ENCODE results near the gene RNF215. TPM values are rescaled to one million over a fixed set of nuclear protein-coding genes. Genes with fewer than 3 reads are reported as not detected.
A peak's percentile ranks its signal among the peaks of the same experiment; 100 is the strongest.

The RNF215 gene
- total and polyA plus RNA-seq, 3 donors from 2014 or later, result 18.2 to 24.6 (median 20.9) TPM

DNA sequence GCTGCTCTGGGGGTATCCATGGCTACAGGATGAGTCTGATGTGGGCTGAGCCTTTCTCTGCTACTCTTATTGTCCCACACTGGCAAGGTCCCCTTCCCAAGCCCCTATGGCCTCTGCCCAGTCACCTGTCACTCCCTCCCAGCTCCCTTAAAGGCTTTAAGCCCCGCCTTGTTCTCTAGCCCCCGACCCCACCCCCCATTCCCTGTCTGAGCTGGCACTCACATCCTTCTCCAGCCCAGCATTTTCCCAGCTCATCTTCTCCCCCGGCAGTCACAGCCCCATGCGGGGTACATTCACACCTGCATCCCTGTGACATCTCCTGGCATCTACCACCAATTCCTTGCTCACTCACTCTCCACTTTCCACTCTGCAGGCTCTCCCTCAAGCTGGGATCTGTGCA, 42.7 kb upstream of the RNF215 start:
- TF ChIP-seq POLR2A (IDR thresholded peaks at IDR 0.05), result no peak
- TF ChIP-seq, protein P1, sequence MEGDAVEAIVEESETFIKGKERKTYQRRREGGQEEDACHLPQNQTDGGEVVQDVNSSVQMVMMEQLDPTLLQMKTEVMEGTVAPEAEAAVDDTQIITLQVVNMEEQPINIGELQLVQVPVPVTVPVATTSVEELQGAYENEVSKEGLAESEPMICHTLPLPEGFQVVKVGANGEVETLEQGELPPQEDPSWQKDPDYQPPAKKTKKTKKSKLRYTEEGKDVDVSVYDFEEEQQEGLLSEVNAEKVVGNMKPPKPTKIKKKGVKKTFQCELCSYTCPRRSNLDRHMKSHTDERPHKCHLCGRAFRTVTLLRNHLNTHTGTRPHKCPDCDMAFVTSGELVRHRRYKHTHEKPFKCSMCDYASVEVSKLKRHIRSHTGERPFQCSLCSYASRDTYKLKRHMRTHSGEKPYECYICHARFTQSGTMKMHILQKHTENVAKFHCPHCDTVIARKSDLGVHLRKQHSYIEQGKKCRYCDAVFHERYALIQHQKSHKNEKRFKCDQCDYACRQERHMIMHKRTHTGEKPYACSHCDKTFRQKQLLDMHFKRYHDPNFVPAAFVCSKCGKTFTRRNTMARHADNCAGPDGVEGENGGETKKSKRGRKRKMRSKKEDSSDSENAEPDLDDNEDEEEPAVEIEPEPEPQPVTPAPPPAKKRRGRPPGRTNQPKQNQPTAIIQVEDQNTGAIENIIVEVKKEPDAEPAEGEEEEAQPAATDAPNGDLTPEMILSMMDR (IDR thresholded peaks at IDR 0.05), result no peak
- Histone ChIP-seq H3K27ac (no peak overlapping the region), H3K9me3 (no peaks in the 10 kb centered on the region), H3K36me3 (ENCODE audit: low read depth, missing control alignments) (no peaks in the 10 kb centered on the region), H3K4me3 (no peak overlapping the region), H3K27me3 (no peaks in the 10 kb centered on the region), H3K4me1 (peaks cover 15% of the 10 kb centered on the region)
- 59 to 65% methylated on average over 4 of the region's 4 CpGs for WGBS, 2 donors
- intact Hi-C loops (cut with DNase I; ENCODE audit: low total_unique reads), result no loop called here
- DNase-seq, result no peak

DNA sequence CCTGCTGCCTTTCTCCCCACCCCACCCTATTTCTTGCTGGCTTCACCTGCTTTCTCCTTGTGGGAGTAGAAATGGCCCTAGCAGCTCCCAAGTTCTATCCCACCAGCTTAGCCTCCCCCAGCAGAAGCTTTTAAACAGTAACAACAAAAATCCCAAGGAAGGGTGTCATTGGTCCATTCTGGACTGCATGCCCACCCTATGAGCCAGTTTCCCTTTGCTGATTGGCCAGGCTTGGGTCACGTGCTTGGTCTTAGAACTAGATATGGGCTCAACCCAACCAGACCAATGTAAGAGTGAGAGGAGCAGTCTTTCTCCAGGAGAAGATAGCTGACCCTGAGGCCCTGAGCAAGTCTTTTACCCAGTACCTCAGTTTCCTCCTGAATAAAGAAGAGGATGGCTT, 40.7 kb upstream of the RNF215 start:
- Histone ChIP-seq H3K4me3 (no peak overlapping the region), H3K36me3 (ENCODE audit: low read depth, missing control alignments) (no peaks in the 10 kb centered on the region), H3K4me1 (peaks cover 24% of the 10 kb centered on the region), H3K27ac (no peak overlapping the region), H3K9me3 (no peaks in the 10 kb centered on the region), H3K27me3 (no peaks in the 10 kb centered on the region)
- 95% methylated on average over 1 of the region's 1 CpG; no CpG with 5 or more reads in 1 of the 2 donors for WGBS, 2 donors
- TF ChIP-seq POLR2A (IDR thresholded peaks at IDR 0.05), result no peak
- TF ChIP-seq, protein P1 (IDR thresholded peaks at IDR 0.05), result no peak
- intact Hi-C loops (cut with DNase I; ENCODE audit: low total_unique reads), result no loop called here
- no peak for DNase-seq

DNA sequence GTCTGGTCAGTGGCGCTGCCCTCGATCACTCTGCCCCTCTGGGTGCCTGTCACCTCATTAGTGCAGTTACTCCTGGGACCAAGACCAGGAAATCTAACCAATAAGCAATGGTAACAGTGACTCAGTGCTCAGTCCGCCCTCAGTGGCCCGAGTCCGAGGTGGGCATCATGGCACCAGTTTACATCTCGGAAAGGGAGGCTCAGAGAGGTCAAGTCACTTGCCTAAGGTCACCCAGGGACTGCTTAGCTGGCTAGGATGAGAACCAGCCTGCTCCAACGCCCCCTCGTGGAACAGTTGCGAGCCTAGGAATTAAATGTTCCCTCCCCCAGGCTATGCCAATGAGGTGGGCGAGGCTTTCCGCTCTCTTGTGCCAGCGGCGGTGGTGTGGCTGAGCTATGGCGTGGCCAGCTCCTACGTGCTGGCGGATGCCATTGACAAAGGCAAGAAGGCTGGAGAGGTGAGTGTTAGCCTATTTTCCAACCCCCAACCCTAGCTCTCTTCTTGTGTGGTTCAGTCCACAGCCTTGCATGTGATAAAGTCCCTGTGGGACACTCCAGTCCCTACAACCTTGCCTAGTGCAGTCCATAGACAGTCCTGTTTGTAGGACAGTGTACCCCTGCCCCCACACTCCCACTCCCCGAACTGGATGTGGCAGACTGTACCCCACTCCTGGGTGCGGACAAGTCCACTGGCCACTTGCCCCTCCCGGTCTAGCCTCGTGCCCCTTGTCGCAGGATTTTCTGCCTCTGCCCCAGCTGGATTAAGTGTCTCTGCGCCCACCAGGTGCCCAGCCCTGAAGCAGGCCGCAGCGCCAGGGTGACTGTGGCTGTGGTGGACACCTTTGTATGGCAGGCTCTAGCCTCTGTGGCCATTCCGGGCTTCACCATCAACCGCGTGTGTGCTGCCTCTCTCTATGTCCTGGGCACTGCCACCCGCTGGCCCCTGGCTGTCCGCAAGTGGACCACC, 39.5 kb upstream of the RNF215 start:
- Histone ChIP-seq H3K36me3 (ENCODE audit: low read depth, missing control alignments) (no peaks in the 10 kb centered on the region), H3K4me3 (peak overlapping the region; percentile 54 to 80), H3K27ac (peak overlapping the region; percentile 63 to 76), H3K4me1 (peaks cover 36% of the 10 kb centered on the region), H3K9me3 (no peaks in the 10 kb centered on the region), H3K27me3 (no peaks in the 10 kb centered on the region)
- peak; percentile 89 for DNase-seq
- intact Hi-C loops (cut with DNase I; ENCODE audit: low total_unique reads), result no loop called here
- WGBS, 2 donors, result 56 to 64% methylated on average over 17 to 29 of the region's 29 CpGs
- no peak for TF ChIP-seq POLR2A (IDR thresholded peaks at IDR 0.05)
- TF ChIP-seq, protein P1 (IDR thresholded peaks at IDR 0.05), result peak; percentile 42 to 52 (median 50)

DNA sequence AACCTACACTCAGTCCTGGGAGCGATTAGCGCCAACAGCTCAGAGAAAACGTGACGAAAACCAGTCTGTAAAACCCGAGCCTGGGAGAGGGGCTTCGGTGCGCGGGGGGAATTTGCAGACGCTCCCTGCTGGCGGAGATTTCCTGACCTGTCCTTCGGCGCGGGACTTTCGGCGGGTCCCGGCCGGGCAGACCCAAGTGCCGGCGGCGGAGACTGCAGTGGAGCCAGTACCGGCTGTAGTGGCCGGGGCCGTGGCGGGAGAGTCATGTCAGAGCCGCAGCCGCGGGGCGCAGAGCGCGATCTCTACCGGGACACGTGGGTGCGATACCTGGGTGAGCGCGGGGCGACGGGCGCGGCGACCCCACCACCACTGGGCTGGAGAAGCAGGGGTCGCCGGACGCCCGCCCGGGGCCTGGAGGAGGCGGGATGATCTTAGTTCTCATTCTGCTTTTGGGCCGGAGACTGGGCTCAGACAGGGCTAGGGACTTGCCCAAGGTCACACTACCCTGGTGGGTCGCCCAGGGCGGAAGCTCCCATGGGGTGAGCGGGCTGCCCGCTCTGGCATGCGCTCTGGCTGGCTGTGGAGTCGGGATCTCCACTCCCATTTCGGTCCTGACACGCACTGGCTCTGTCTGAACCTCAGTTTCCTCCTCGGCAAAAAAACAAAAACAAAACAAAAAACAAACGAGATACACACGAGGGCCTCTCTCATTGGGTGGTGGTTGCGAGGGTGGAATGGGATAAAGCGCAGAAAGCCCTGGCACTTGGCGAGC, 38.6 kb upstream of the RNF215 start, which contains the start of gene MTFP1:
Gene MTFP1 (plus strand): TSS at position 153 of the 772 bp plus-strand sequence. CDS start 112 bp downstream, at position 265.
- WGBS, 2 donors, result 2% methylated on average over 36 to 43 of the region's 61 CpGs
- Histone ChIP-seq H3K36me3 (ENCODE audit: low read depth, missing control alignments) (no peaks in the 10 kb centered on the region), H3K9me3 (no peaks in the 10 kb centered on the region), H3K27ac (peak within 1 kb of the TSS; percentile 63 to 96), H3K4me3 (peak within 1 kb of the TSS; percentile 54 to 80), H3K27me3 (no peaks in the 10 kb centered on the region), H3K4me1 (peaks cover 45% of the 10 kb centered on the region)
- TF ChIP-seq, protein P1 (IDR thresholded peaks at IDR 0.05), result peak in 1 of 3 experiments; percentile 11
- TF ChIP-seq POLR2A (IDR thresholded peaks at IDR 0.05), result no peak
- peak; percentile 79 for DNase-seq
- intact Hi-C loops (cut with DNase I; ENCODE audit: low total_unique reads), result no loop called here
